HG03521 (cell line): ENCODE measurements around the gene NOX4.
"Not testable (repeated sequence)": the region's sequence is repeated elsewhere in the genome, so short reads cannot be mapped to it uniquely, and the experiment has no call there.

Source experiments
- ATAC-seq: cut with Tn5 transposase; IDR thresholded peaks from one replicate; pipeline ENCODE4 v1.9.1; 2021; ENCODE audit warnings: mild to moderate bottlenecking, moderate library complexity; ENCODE audit not compliant: unreplicated experiment

The NOX4 gene

GRCh38 chr11:89387501-89387900 is 103.7 kb downstream of the NOX4 start:
- ATAC-seq: not testable (repeated sequence)

GRCh38 chr11:89382986-89383385 is 108.2 kb downstream of the NOX4 start:
- ATAC-seq: not testable (repeated sequence)

- no peak for ATAC-seq
Measured at GRCh38 chr11:89381094-89381493, 110.1 kb downstream of the NOX4 start.

GRCh38 chr11:89379976-89380771 is 111.0 kb downstream of the NOX4 start:
- ATAC-seq: not testable (repeated sequence)

- ATAC-seq: not testable (repeated sequence)
Measured at GRCh38 chr11:89378986-89379385, 112.2 kb downstream of the NOX4 start.

- not testable (repeated sequence) for ATAC-seq
Measured at GRCh38 chr11:89369356-89369755, 121.8 kb downstream of the NOX4 start.

GRCh38 chr11:89364856-89365255 is 126.3 kb downstream of the NOX4 start:
- ATAC-seq: not testable (repeated sequence)

GRCh38 chr11:89361734-89362133 is 129.4 kb downstream of the NOX4 start:
- ATAC-seq: no peak

GRCh38 chr11:89359208-89359607 is 132.0 kb downstream of the NOX4 start:
- ATAC-seq: not testable (repeated sequence)

- no peak for ATAC-seq
Measured at GRCh38 chr11:89358761-89359160, 132.4 kb downstream of the NOX4 start.

GRCh38 chr11:89355646-89356045 is 135.5 kb downstream of the NOX4 start:
- no peak for ATAC-seq

GRCh38 chr11:89354513-89354912 is 136.7 kb downstream of the NOX4 start:
- ATAC-seq: not testable (repeated sequence)

GRCh38 chr11:89347071-89347470 is 144.1 kb downstream of the NOX4 start:
- no peak for ATAC-seq

- ATAC-seq: no peak
Measured at GRCh38 chr11:89346601-89347000, 144.6 kb downstream of the NOX4 start.

GRCh38 chr11:89342880-89343572 is 148.1 kb downstream of the NOX4 start:
- not testable (repeated sequence) for ATAC-seq

- ATAC-seq: not testable (repeated sequence)
Measured at GRCh38 chr11:89340450-89340849, 150.7 kb downstream of the NOX4 start.

GRCh38 chr11:89338073-89338472 is 153.1 kb downstream of the NOX4 start:
- ATAC-seq: not testable (repeated sequence)

- ATAC-seq: not testable (repeated sequence)
Measured at GRCh38 chr11:89337100-89337650, 154.0 kb downstream of the NOX4 start.

GRCh38 chr11:89333704-89334103 is 157.5 kb downstream of the NOX4 start:
- not testable (repeated sequence) for ATAC-seq

GRCh38 chr11:89331940-89332339 is 159.2 kb downstream of the NOX4 start:
- ATAC-seq: not testable (repeated sequence)

- ATAC-seq: no peak
Measured at GRCh38 chr11:89327885-89328284, 163.3 kb downstream of the NOX4 start.

- ATAC-seq: no peak
Measured at GRCh38 chr11:89321401-89321800, 169.8 kb downstream of the NOX4 start.
